ENCODE data around the gene KCNA5. TPM values are rescaled to one million over a fixed set of nuclear protein-coding genes. Genes with fewer than 3 reads are reported as not detected.

KCNA5 gene
- polyA plus RNA-seq, 1 donor from 2014 or later, result 7.5 TPM

DNA sequence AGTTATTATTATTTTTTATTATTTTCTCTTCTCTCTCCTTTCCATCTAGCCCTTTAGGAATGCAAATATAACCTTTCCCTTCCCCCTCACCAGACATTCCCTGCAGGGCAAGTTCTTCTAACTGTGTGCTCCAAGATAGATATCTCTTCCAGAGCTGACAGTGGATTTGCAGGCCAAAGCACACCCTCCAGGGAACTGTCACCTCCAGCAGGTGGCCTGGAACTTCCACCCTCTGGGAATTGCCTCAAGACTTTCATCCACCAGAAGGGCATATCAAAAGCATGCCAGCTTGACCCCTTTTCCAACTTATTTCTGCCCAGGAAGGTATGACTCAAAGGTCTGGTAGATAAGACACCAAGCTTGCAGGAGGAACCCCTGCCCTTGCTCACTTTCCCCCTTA, 13.6 kb upstream of the KCNA5 start:
- no peaks in the 10 kb centered on the region for H3F3A ChIP-seq (ENCODE audit: insufficient read depth, low read length, poor library complexity, severe bottlenecking)
- H2AFZ ChIP-seq (ENCODE audit: low read depth, low read length), result no peak overlapping the region
- no peaks in the 10 kb centered on the region for H3K9me3 ChIP-seq (ENCODE audit: low read length)
- TF ChIP-seq RAD21 (conservative IDR thresholded peaks at IDR 0.05), result no peak
- no peaks in the 10 kb centered on the region for H3K9me2 ChIP-seq (ENCODE audit: insufficient read depth, low read length)
- no peak overlapping the region for H3K4me3 ChIP-seq (ENCODE audit: low read length)
- no peaks in the 10 kb centered on the region for H3K79me2 ChIP-seq (replicated peaks; ENCODE audit: insufficient read depth, low read length)
- no peak overlapping the region for H3K4me2 ChIP-seq (ENCODE audit: low read length)
- H4K20me1 ChIP-seq (ENCODE audit: insufficient read depth), result no peaks in the 10 kb centered on the region
- H3K27ac ChIP-seq (ENCODE audit: low read length), result no peak overlapping the region
- H3K9ac ChIP-seq (ENCODE audit: low read length), result no peak overlapping the region
- H3K36me3 ChIP-seq (ENCODE audit: insufficient read depth, low read length), result no peaks in the 10 kb centered on the region
- no peaks in the 10 kb centered on the region for H3K27me3 ChIP-seq (ENCODE audit: insufficient read depth, low read depth, low read length)

GRCh38 chr12:5031242-5031641, 12.4 kb upstream of the KCNA5 start:
- Histone ChIP-seq H3K36me3 (ENCODE audit: insufficient read depth, low read length) (no peaks in the 10 kb centered on the region), H3K27me3 (ENCODE audit: insufficient read depth, low read depth, low read length) (no peaks in the 10 kb centered on the region), H3F3A (ENCODE audit: insufficient read depth, low read length, poor library complexity, severe bottlenecking) (peaks cover 2% of the 10 kb centered on the region), H3K9me2 (ENCODE audit: insufficient read depth, low read length) (no peaks in the 10 kb centered on the region), H3K9me3 (ENCODE audit: low read length) (no peaks in the 10 kb centered on the region), H3K4me2 (ENCODE audit: low read length) (no peak overlapping the region), H3K79me2 (replicated peaks; ENCODE audit: insufficient read depth, low read length) (no peaks in the 10 kb centered on the region), H2AFZ (ENCODE audit: low read depth, low read length) (no peak overlapping the region), H3K4me3 (ENCODE audit: low read length) (no peak overlapping the region), H3K27ac (ENCODE audit: low read length) (no peak overlapping the region), H3K9ac (ENCODE audit: low read length) (no peak overlapping the region), H4K20me1 (ENCODE audit: insufficient read depth) (no peaks in the 10 kb centered on the region)
- TF ChIP-seq EP300 (conservative IDR thresholded peaks at IDR 0.05; ENCODE audit: poor library complexity, severe bottlenecking), result no peak
- no peak for TF ChIP-seq SMC3 (conservative IDR thresholded peaks at IDR 0.05; ENCODE audit: poor library complexity)
- TF ChIP-seq CTCF (IDR thresholded peaks at IDR 0.05; ENCODE audit: poor library complexity, severe bottlenecking), result no peak
- no peak for TF ChIP-seq MXI1 (conservative IDR thresholded peaks at IDR 0.05; ENCODE audit: poor library complexity, severe bottlenecking)
- no peak for TF ChIP-seq POLR2AphosphoS5 (IDR thresholded peaks at IDR 0.05)
- no peak for TF ChIP-seq EZH2 (IDR thresholded peaks at IDR 0.05; ENCODE audit: borderline replicate concordance, insufficient read depth, low read length, poor library complexity, severe bottlenecking)
- no peak for TF ChIP-seq RAD21 (conservative IDR thresholded peaks at IDR 0.05)
- TF ChIP-seq, protein P1, sequence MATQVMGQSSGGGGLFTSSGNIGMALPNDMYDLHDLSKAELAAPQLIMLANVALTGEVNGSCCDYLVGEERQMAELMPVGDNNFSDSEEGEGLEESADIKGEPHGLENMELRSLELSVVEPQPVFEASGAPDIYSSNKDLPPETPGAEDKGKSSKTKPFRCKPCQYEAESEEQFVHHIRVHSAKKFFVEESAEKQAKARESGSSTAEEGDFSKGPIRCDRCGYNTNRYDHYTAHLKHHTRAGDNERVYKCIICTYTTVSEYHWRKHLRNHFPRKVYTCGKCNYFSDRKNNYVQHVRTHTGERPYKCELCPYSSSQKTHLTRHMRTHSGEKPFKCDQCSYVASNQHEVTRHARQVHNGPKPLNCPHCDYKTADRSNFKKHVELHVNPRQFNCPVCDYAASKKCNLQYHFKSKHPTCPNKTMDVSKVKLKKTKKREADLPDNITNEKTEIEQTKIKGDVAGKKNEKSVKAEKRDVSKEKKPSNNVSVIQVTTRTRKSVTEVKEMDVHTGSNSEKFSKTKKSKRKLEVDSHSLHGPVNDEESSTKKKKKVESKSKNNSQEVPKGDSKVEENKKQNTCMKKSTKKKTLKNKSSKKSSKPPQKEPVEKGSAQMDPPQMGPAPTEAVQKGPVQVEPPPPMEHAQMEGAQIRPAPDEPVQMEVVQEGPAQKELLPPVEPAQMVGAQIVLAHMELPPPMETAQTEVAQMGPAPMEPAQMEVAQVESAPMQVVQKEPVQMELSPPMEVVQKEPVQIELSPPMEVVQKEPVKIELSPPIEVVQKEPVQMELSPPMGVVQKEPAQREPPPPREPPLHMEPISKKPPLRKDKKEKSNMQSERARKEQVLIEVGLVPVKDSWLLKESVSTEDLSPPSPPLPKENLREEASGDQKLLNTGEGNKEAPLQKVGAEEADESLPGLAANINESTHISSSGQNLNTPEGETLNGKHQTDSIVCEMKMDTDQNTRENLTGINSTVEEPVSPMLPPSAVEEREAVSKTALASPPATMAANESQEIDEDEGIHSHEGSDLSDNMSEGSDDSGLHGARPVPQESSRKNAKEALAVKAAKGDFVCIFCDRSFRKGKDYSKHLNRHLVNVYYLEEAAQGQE (IDR thresholded peaks at IDR 0.05; ENCODE audit: borderline replicate concordance), result no peak
- TF ChIP-seq TAF1 (IDR thresholded peaks at IDR 0.05; ENCODE audit: low read depth), result no peak

GRCh38 chr12:5031958-5032357, 11.7 kb upstream of the KCNA5 start:
- H4K20me1 ChIP-seq (ENCODE audit: insufficient read depth), result no peaks in the 10 kb centered on the region
- H2AFZ ChIP-seq (ENCODE audit: low read depth, low read length), result no peak overlapping the region
- H3K9me2 ChIP-seq (ENCODE audit: insufficient read depth, low read length), result no peaks in the 10 kb centered on the region
- peaks cover 4% of the 10 kb centered on the region for H3F3A ChIP-seq (ENCODE audit: insufficient read depth, low read length, poor library complexity, severe bottlenecking)
- H3K79me2 ChIP-seq (replicated peaks; ENCODE audit: insufficient read depth, low read length), result no peaks in the 10 kb centered on the region
- H3K4me3 ChIP-seq (ENCODE audit: low read length), result no peak overlapping the region
- H3K4me2 ChIP-seq (ENCODE audit: low read length), result no peak overlapping the region
- TF ChIP-seq, protein P1 (IDR thresholded peaks at IDR 0.05; ENCODE audit: borderline replicate concordance), result no peak
- TF ChIP-seq RAD21 (conservative IDR thresholded peaks at IDR 0.05), result no peak
- TF ChIP-seq EZH2 (IDR thresholded peaks at IDR 0.05; ENCODE audit: borderline replicate concordance, insufficient read depth, low read length, poor library complexity, severe bottlenecking), result no peak
- no peak for TF ChIP-seq POLR2AphosphoS5 (IDR thresholded peaks at IDR 0.05)
- TF ChIP-seq CTCF (IDR thresholded peaks at IDR 0.05; ENCODE audit: poor library complexity, severe bottlenecking), result no peak
- no peak for TF ChIP-seq SMC3 (conservative IDR thresholded peaks at IDR 0.05; ENCODE audit: poor library complexity)
- TF ChIP-seq MXI1 (conservative IDR thresholded peaks at IDR 0.05; ENCODE audit: poor library complexity, severe bottlenecking), result no peak
- TF ChIP-seq EP300 (conservative IDR thresholded peaks at IDR 0.05; ENCODE audit: poor library complexity, severe bottlenecking), result no peak
- no peak for TF ChIP-seq TAF1 (IDR thresholded peaks at IDR 0.05; ENCODE audit: low read depth)
- H3K27me3 ChIP-seq (ENCODE audit: insufficient read depth, low read depth, low read length), result no peaks in the 10 kb centered on the region
- no peak overlapping the region for H3K27ac ChIP-seq (ENCODE audit: low read length)
- H3K9me3 ChIP-seq (ENCODE audit: low read length), result no peaks in the 10 kb centered on the region
- H3K36me3 ChIP-seq (ENCODE audit: insufficient read depth, low read length), result no peaks in the 10 kb centered on the region
- no peak overlapping the region for H3K9ac ChIP-seq (ENCODE audit: low read length)

Measured in neural cell (in vitro differentiated cells).